ENCODE results near the gene NMNAT2. TPM values are rescaled to one million over a fixed set of nuclear protein-coding genes. Genes with fewer than 3 reads are reported as not detected.
A peak's percentile ranks its signal among the peaks of the same experiment; 100 is the strongest.

NMNAT2 gene
- total and polyA plus RNA-seq, 4 donors, result 0.10 to 1.1 (median 0.94) TPM

GRCh38 chr1:183463566-183463965, 45.4 kb upstream of the NMNAT2 start:
- Histone ChIP-seq H3K4me3 (no peak overlapping the region), H3K9me3 (ENCODE audit: control insufficient read depth in 4 of 4, insufficient read depth in 3 of 4, low read length in 3 of 4) (no peaks in the 10 kb centered on the region), H3K4me1 (ENCODE audit: control insufficient read depth in 5 of 5, insufficient read depth in 5 of 5, low read length in 5 of 5) (peaks cover 0 to 5% (median 0%) of the 10 kb centered on the region in 5 donors), H3K27ac (ENCODE audit: low read depth in 1 of 2, low read length in 1 of 2) (no peak overlapping the region), H3K36me3 (ENCODE audit: control insufficient read depth in 4 of 4, insufficient read depth in 4 of 4, low read length in 4 of 4) (no peaks in the 10 kb centered on the region), H3K9ac (ENCODE audit: insufficient read depth in 1 of 2, low read length in 2 of 2) (no peak overlapping the region), H3K27me3 (ENCODE audit: control insufficient read depth in 3 of 3, insufficient read depth in 3 of 3, low read length in 2 of 3) (no peaks in the 10 kb centered on the region)
- no peak for ATAC-seq (ENCODE audit: insufficient read depth, low FRiP score)
- no peak for TF ChIP-seq CTCF (IDR thresholded peaks at IDR 0.05; ENCODE audit: control extremely low read depth, extremely low read depth)
- DNase-seq, result peak; percentile 58 to 91 (median 88)
- 75 to 80% methylated on average over 2 of the region's 2 CpGs for WGBS, 2 donors

GRCh38 chr1:183461350-183461749, 43.2 kb upstream of the NMNAT2 start:
- Histone ChIP-seq H3K4me3 (no peak overlapping the region), H3K27ac (ENCODE audit: low read depth in 1 of 2, low read length in 1 of 2) (no peak overlapping the region), H3K4me1 (ENCODE audit: control insufficient read depth in 5 of 5, insufficient read depth in 5 of 5, low read length in 5 of 5) (peaks cover 0 to 5% (median 0%) of the 10 kb centered on the region in 5 donors), H3K9me3 (ENCODE audit: control insufficient read depth in 4 of 4, insufficient read depth in 3 of 4, low read length in 3 of 4) (no peaks in the 10 kb centered on the region), H3K9ac (ENCODE audit: insufficient read depth in 1 of 2, low read length in 2 of 2) (no peak overlapping the region), H3K36me3 (ENCODE audit: control insufficient read depth in 4 of 4, insufficient read depth in 4 of 4, low read length in 4 of 4) (no peaks in the 10 kb centered on the region), H3K27me3 (ENCODE audit: control insufficient read depth in 3 of 3, insufficient read depth in 3 of 3, low read length in 2 of 3) (no peaks in the 10 kb centered on the region)
- DNase-seq (peak in 2 of 3 donors; percentile 34 to 43), ATAC-seq (ENCODE audit: insufficient read depth, low FRiP score) (no peak)
- no peak for TF ChIP-seq CTCF (IDR thresholded peaks at IDR 0.05; ENCODE audit: control extremely low read depth, extremely low read depth)
- WGBS, 2 donors, result 11 to 45% methylated on average over 1 of the region's 1 CpG

- H3K9me3 ChIP-seq (ENCODE audit: control insufficient read depth in 4 of 4, insufficient read depth in 3 of 4, low read length in 3 of 4), result no peaks in the 10 kb centered on the region
- H3K27me3 ChIP-seq (ENCODE audit: control insufficient read depth in 3 of 3, insufficient read depth in 3 of 3, low read length in 2 of 3), result no peaks in the 10 kb centered on the region
- H3K36me3 ChIP-seq (ENCODE audit: control insufficient read depth in 4 of 4, insufficient read depth in 4 of 4, low read length in 4 of 4), result no peaks in the 10 kb centered on the region
- WGBS, 2 donors, result 88 to 92% methylated on average over 2 of the region's 2 CpGs
- no peak overlapping the region for H3K27ac ChIP-seq (ENCODE audit: low read depth in 1 of 2, low read length in 1 of 2)
- DNase-seq (no peak), ATAC-seq (ENCODE audit: insufficient read depth, low FRiP score) (no peak)
- H3K9ac ChIP-seq (ENCODE audit: insufficient read depth in 1 of 2, low read length in 2 of 2), result no peak overlapping the region
- no peak for TF ChIP-seq CTCF (IDR thresholded peaks at IDR 0.05; ENCODE audit: control extremely low read depth, extremely low read depth)
- H3K4me3 ChIP-seq, result no peak overlapping the region
- peaks cover 0 to 5% (median 0%) of the 10 kb centered on the region in 5 donors for H3K4me1 ChIP-seq (ENCODE audit: control insufficient read depth in 5 of 5, insufficient read depth in 5 of 5, low read length in 5 of 5)
These were observed 42.4 kb upstream of the NMNAT2 start for GRCh38 chr1:183460596-183460995.

- Histone ChIP-seq H3K27me3 (ENCODE audit: control insufficient read depth in 3 of 3, insufficient read depth in 3 of 3, low read length in 2 of 3) (no peaks in the 10 kb centered on the region), H3K4me3 (no peak overlapping the region), H3K4me1 (ENCODE audit: control insufficient read depth in 5 of 5, insufficient read depth in 5 of 5, low read length in 5 of 5) (peaks cover 0 to 3% (median 0%) of the 10 kb centered on the region in 5 donors), H3K36me3 (ENCODE audit: control insufficient read depth in 4 of 4, insufficient read depth in 4 of 4, low read length in 4 of 4) (no peaks in the 10 kb centered on the region), H3K27ac (ENCODE audit: low read depth in 1 of 2, low read length in 1 of 2) (no peak overlapping the region), H3K9ac (ENCODE audit: insufficient read depth in 1 of 2, low read length in 2 of 2) (no peak overlapping the region), H3K9me3 (ENCODE audit: control insufficient read depth in 4 of 4, insufficient read depth in 3 of 4, low read length in 3 of 4) (no peaks in the 10 kb centered on the region)
- 87 to 91% methylated on average over 3 of the region's 3 CpGs for WGBS, 2 donors
- ATAC-seq (ENCODE audit: insufficient read depth, low FRiP score) (no peak), DNase-seq (no peak)
- TF ChIP-seq CTCF (IDR thresholded peaks at IDR 0.05; ENCODE audit: control extremely low read depth, extremely low read depth), result no peak
These were observed 39.3 kb upstream of the NMNAT2 start for GRCh38 chr1:183457449-183457848.

All from lung (tissue), 12 donors.